Neural progenitor cell (in vitro differentiated cells): ENCODE results near the gene ANO3. TPM values are rescaled to one million over a fixed set of nuclear protein-coding genes. Genes with fewer than 3 reads are reported as not detected.

Source experiments
- DNase-seq: peaks from one replicate; pipeline ENCODE4 v3.0.0-alpha.2; 2016; ENCODE audit warnings: low spot score
- H2AFZ ChIP-seq: fragments of 200-600 bp; sonication (generic); replicated peaks from 2 replicates; pipeline ENCODE4 v1.6.1; 2016; ENCODE audit warnings: antibody characterized with exemption
- H3F3A ChIP-seq: fragments of 200-600 bp; sonication (generic); 2 replicates; pipeline ENCODE4 v1.6.1; 2016; ENCODE audit warnings: antibody characterized with exemption, low read depth
- H3K27ac ChIP-seq: fragments of 200-600 bp; sonication (generic); 2 replicates; pipeline ENCODE4 v1.5.1; 2016; ENCODE audit warnings: mild to moderate bottlenecking
- H3K27me3 ChIP-seq: fragments of 200-600 bp; sonication (generic); 2 replicates; pipeline ENCODE4 v1.6.1; 2016; ENCODE audit warnings: mild to moderate bottlenecking, moderate library complexity
- H3K36me3 ChIP-seq: fragments of 200-600 bp; sonication (generic); 2 replicates; pipeline ENCODE4 v1.5.1; 2016
- H3K4me1 ChIP-seq: fragments of 200-600 bp; sonication (generic); 2 replicates; pipeline ENCODE4 v1.6.1; 2016; ENCODE audit warnings: mixed run types
- H3K4me2 ChIP-seq: fragments of 200-600 bp; sonication (generic); 2 replicates; pipeline ENCODE4 v1.6.1; 2016
- H3K4me3 ChIP-seq: fragments of 200-600 bp; sonication (generic); 2 replicates; pipeline ENCODE4 v1.5.1; 2016
- H3K79me2 ChIP-seq: fragments of 200-600 bp; sonication (generic); 2 replicates; pipeline ENCODE4 v1.6.1; 2016; ENCODE audit warnings: low read depth
- H3K9ac ChIP-seq: fragments of 200-600 bp; sonication (generic); 2 replicates; pipeline ENCODE4 v1.6.1; 2016
- H3K9me3 ChIP-seq: fragments of 200-600 bp; sonication (generic); 2 replicates; pipeline ENCODE4 v1.5.1; 2016; ENCODE audit warnings: low read depth
- H4K20me1 ChIP-seq: fragments of 200-600 bp; sonication (generic); 2 replicates; pipeline ENCODE4 v1.6.1; 2016; ENCODE audit warnings: low read depth
- H3K27ac Mint-ChIP-seq: 3 replicates; pipeline ENCODE4 v1.8.0; 2021; ENCODE audit warnings: mixed read lengths
- H3K27me3 Mint-ChIP-seq: 2 replicates; pipeline ENCODE4 v1.8.0; 2022; ENCODE audit warnings: low read depth, mild to moderate bottlenecking, inconsistent platforms, moderate library complexity, mixed read lengths; ENCODE audit not compliant: insufficient read depth
- H3K36me3 Mint-ChIP-seq: 3 replicates; pipeline ENCODE4 v1.8.0; 2021; ENCODE audit warnings: mixed read lengths
- H3K4me1 Mint-ChIP-seq: 3 replicates; pipeline ENCODE4 v1.8.0; 2021; ENCODE audit warnings: mixed read lengths
- H3K4me3 Mint-ChIP-seq: 3 replicates; pipeline ENCODE4 v1.8.0; 2021; ENCODE audit warnings: mild to moderate bottlenecking, moderate library complexity, mixed read lengths
- H3K9me3 Mint-ChIP-seq: 3 replicates; pipeline ENCODE4 v1.8.0; 2020; ENCODE audit warnings: mixed read lengths
- EZH2 ChIP-seq: fragments of 200-600 bp; sonication (generic); IDR thresholded peaks from 2 replicates; pipeline ENCODE4 v1.6.1; 2017; ENCODE audit warnings: antibody characterized with exemption, mild to moderate bottlenecking, moderate library complexity
- EZH2phosphoT487 ChIP-seq: fragments of 200-600 bp; sonication (generic); IDR thresholded peaks from 2 replicates; pipeline ENCODE4 v1.6.1; 2017; ENCODE audit warnings: antibody characterized with exemption
- total RNA-seq: library from RNA; depleted of rRNA; stranded (reverse); fragments of >200 nt; gene quantifications from 2 replicates; pipeline ENCODE4 v1.2.3, GENCODE V29; 2015; ENCODE audit warnings: low replicate concordance
- TF ChIP-seq, protein P1 (sequence below): fragments of 200-600 bp; sonication (generic); IDR thresholded peaks from 2 replicates; pipeline ENCODE4 v1.5.1; 2017; ENCODE audit warnings: antibody characterized with exemption, mild to moderate bottlenecking

The ANO3 gene
- total RNA-seq: 0.90 and 2.5 TPM in 2 replicates

DNA sequence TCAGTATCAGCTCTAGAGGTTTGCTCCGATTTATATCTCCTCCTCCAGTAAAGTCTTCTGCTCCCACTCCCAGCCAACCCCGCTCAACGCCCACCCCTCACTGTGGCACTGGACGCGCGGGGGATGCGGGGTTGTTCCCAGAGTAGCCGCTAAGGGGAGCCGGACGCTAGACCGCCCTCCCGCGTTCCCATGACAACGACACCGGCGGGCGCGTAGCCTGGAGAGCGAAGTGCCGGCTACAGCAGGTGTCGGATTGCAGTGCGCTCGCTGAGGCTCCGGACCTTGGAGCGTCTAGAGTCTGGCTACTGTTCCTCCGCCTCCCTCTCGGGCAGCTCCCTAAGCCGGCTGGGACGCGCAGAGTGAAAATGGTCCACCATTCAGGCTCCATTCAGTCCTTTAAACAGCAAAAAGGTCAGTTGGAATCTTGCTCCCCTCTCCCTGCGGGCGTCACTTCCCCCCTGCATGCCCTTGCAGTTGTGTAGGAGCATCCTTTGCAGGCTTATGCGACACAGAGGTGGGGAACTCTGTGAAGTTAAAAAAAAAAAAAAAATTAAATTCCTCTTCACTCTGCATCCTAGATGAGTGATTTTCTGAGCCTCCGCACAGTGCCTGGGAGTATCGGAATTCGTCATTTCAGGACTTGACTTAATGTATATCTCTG, at the start of gene ANO3:
ANO3 (plus strand) TSS at position 220 of the 661 bp plus-strand sequence; CDS start at position 366, 146 bp downstream.
- peak; percentile 98 for DNase-seq
- H3K4me3 ChIP-seq: peak within 1 kb of the TSS; percentile 43
- TF ChIP-seq, protein P1, sequence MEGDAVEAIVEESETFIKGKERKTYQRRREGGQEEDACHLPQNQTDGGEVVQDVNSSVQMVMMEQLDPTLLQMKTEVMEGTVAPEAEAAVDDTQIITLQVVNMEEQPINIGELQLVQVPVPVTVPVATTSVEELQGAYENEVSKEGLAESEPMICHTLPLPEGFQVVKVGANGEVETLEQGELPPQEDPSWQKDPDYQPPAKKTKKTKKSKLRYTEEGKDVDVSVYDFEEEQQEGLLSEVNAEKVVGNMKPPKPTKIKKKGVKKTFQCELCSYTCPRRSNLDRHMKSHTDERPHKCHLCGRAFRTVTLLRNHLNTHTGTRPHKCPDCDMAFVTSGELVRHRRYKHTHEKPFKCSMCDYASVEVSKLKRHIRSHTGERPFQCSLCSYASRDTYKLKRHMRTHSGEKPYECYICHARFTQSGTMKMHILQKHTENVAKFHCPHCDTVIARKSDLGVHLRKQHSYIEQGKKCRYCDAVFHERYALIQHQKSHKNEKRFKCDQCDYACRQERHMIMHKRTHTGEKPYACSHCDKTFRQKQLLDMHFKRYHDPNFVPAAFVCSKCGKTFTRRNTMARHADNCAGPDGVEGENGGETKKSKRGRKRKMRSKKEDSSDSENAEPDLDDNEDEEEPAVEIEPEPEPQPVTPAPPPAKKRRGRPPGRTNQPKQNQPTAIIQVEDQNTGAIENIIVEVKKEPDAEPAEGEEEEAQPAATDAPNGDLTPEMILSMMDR: peak; percentile 74
- TF ChIP-seq EZH2: no peak
- no peaks in the 10 kb centered on the region for H3K9me3 ChIP-seq
- Mint-ChIP-seq H3K4me1 (peaks cover 75% of the 10 kb centered on the region), H3K9me3 (no peaks in the 10 kb centered on the region), H3K27me3 (peaks cover 9% of the 10 kb centered on the region), H3K36me3 (no peaks in the 10 kb centered on the region), H3K4me3 (peak within 1 kb of the TSS; percentile 85), H3K27ac (peak within 1 kb of the TSS; percentile 96)
- H3K4me2 ChIP-seq: peak within 1 kb of the TSS; percentile 72
- H2AFZ ChIP-seq: peak within 1 kb of the TSS; percentile 64
- no peaks in the 10 kb centered on the region for H3K27me3 ChIP-seq
- no peaks in the 10 kb centered on the region for H3K36me3 ChIP-seq
- no peak within 1 kb of the TSS for H3K27ac ChIP-seq
- peaks cover 66% of the 10 kb centered on the region for H3K4me1 ChIP-seq
- H4K20me1 ChIP-seq: no peaks in the 10 kb centered on the region
- H3K9ac ChIP-seq: no peak within 1 kb of the TSS
- no peaks in the 10 kb centered on the region for H3K79me2 ChIP-seq
- peaks cover 40% of the 10 kb centered on the region for H3F3A ChIP-seq

DNA sequence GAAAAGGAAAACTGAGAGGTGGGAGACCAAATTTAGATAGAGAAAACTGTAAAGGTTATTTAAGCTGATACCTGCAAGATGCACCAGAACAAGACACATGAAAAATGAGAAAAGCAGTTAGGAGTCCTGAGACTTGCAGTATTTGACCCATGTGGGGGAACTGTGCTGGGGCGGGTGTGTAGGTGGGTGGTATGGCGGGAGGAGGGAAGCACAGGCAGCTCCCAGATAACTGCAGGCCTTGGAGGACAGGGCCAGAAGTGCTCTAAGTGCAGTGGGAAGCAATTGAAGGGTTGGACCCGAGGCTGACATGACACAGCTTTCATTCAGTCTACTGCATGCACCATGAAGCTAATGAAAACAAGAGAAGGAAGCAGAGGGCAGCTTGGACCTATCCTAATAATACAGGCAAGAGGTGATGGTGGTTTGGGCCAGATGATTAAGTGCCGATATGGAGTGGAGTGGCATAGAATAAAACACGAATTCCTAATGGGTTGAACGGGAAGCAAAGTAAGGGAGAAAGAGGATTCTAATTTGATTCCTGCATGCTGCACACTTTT, 48.0 kb upstream of the ANO3 start:
- Histone ChIP-seq H3F3A (peaks cover 7% of the 10 kb centered on the region), H3K36me3 (no peaks in the 10 kb centered on the region), H3K27ac (no peak overlapping the region), H4K20me1 (no peaks in the 10 kb centered on the region), H3K4me2 (peak overlapping the region; percentile 69), H3K4me3 (peak overlapping the region; percentile 60), H3K4me1 (no peaks in the 10 kb centered on the region), H2AFZ (peak overlapping the region; percentile 93), H3K27me3 (no peaks in the 10 kb centered on the region), H3K9ac (no peak overlapping the region), H3K9me3 (no peaks in the 10 kb centered on the region), H3K79me2 (no peaks in the 10 kb centered on the region)
- no peaks in the 10 kb centered on the region for H3K9me3 Mint-ChIP-seq
- H3K27me3 Mint-ChIP-seq: no peaks in the 10 kb centered on the region
- H3K4me3 Mint-ChIP-seq: peak overlapping the region; percentile 73
- no peak overlapping the region for H3K27ac Mint-ChIP-seq
- H3K4me1 Mint-ChIP-seq: peaks cover 6% of the 10 kb centered on the region
- TF ChIP-seq EZH2phosphoT487 (no peak), EZH2 (no peak)
- TF ChIP-seq, protein P1: no peak
- no peaks in the 10 kb centered on the region for H3K36me3 Mint-ChIP-seq
- DNase-seq: no peak

DNA sequence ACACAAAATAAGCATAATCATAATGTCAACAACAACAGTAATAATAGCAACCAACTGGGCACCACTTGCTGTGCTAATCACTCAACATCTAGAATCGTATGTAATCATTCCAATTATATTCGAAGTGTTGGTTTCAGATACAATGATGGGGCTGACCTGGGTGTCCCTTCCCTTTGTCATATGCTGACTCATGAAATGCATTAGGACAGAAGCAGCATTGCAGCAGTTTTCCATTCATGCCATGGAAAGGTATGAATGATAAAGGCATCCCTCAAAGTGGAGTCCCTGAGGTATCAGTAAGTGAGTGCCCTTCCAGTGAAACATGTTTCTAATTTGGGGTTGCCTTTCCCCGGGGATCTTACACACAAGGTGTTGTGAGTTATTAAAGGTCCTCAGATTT, 46.3 kb upstream of the ANO3 start:
- TF ChIP-seq EZH2: no peak
- TF ChIP-seq, protein P1: no peak
- TF ChIP-seq EZH2phosphoT487: no peak
- Histone ChIP-seq H3K79me2 (no peaks in the 10 kb centered on the region), H3K36me3 (no peaks in the 10 kb centered on the region), H3K9ac (no peak overlapping the region), H3K9me3 (no peaks in the 10 kb centered on the region), H3K4me1 (no peaks in the 10 kb centered on the region), H2AFZ (no peak overlapping the region), H3K27ac (no peak overlapping the region), H3K27me3 (no peaks in the 10 kb centered on the region), H3K4me3 (no peak overlapping the region), H3F3A (peaks cover 7% of the 10 kb centered on the region), H3K4me2 (no peak overlapping the region), H4K20me1 (no peaks in the 10 kb centered on the region)
- Mint-ChIP-seq H3K4me1 (peaks cover 6% of the 10 kb centered on the region), H3K27me3 (no peaks in the 10 kb centered on the region), H3K4me3 (no peak overlapping the region), H3K27ac (no peak overlapping the region), H3K36me3 (no peaks in the 10 kb centered on the region), H3K9me3 (peaks cover 2% of the 10 kb centered on the region)
- DNase-seq: no peak
